IPS-18a (cell line): ENCODE results near the gene G2E3.

Source experiments
- H3K27ac ChIP-seq: one replicate; pipeline ENCODE4 v1.5.1; 2013; ENCODE audit warnings: low read length
- H3K27me3 ChIP-seq: one replicate; pipeline ENCODE4 v1.6.1; 2013; ENCODE audit warnings: mild to moderate bottlenecking, low read length; ENCODE audit not compliant: control insufficient read depth, insufficient read depth
- H3K36me3 ChIP-seq: one replicate; pipeline ENCODE4 v1.6.1; 2013; ENCODE audit warnings: low read depth, low read length; ENCODE audit not compliant: control insufficient read depth
- H3K4me1 ChIP-seq: one replicate; pipeline ENCODE4 v1.6.1; 2013; ENCODE audit warnings: low read depth, low read length; ENCODE audit not compliant: control insufficient read depth
- H3K4me3 ChIP-seq: one replicate; pipeline ENCODE4 v1.5.1; 2013; ENCODE audit warnings: low read length
- H3K9ac ChIP-seq: one replicate; pipeline ENCODE4 v1.6.1; 2013; ENCODE audit warnings: mild to moderate bottlenecking, low read length, moderate library complexity
- H3K9me3 ChIP-seq: one replicate; pipeline ENCODE4 v1.6.1; 2013; ENCODE audit warnings: low read depth, low read length; ENCODE audit not compliant: control insufficient read depth

Gene G2E3, protein sequence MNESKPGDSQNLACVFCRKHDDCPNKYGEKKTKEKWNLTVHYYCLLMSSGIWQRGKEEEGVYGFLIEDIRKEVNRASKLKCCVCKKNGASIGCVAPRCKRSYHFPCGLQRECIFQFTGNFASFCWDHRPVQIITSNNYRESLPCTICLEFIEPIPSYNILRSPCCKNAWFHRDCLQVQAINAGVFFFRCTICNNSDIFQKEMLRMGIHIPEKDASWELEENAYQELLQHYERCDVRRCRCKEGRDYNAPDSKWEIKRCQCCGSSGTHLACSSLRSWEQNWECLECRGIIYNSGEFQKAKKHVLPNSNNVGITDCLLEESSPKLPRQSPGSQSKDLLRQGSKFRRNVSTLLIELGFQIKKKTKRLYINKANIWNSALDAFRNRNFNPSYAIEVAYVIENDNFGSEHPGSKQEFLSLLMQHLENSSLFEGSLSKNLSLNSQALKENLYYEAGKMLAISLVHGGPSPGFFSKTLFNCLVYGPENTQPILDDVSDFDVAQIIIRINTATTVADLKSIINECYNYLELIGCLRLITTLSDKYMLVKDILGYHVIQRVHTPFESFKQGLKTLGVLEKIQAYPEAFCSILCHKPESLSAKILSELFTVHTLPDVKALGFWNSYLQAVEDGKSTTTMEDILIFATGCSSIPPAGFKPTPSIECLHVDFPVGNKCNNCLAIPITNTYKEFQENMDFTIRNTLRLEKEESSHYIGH

DNA sequence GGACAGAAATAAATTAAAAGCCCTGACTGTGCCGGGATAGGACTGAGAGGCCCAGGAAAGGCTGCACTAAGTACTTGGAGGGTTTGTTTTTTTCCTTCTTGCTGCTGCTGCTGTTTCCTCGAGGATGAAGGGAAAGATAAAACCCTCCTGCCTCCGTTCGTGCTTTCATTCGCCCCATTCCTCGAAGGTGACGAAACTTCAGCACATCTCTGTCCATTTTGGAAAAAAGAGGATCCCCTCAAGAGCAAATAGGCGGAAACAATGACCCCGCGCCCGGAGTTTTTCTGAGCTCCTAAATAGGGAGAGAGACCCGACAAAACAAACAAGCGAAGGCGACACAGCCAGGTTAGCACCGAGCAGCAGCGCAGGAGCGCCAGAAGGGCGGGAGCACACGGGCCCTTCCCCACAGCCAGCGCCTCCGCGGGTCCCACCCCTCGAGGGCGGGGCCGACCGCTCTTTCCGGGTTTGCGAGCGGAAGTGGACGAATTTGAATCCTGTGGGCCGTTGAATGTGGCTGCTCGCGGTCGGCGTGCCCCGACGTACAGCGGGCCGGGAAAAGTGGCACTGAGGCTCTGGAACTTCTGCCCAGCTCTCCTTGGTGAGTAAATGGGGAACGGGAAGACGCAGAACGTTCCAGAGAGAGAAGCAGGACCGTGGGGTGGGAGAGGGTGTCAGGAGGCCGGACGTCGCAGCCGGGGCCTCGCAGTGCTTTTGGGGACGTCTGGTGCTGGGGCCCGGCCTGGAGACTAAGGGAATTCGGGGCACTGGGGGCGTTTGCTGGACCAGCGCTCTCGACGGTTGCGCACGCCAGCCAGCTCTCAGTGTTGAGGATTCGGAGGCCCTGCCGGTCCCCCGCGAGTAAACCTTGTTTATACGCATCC, at the start of gene G2E3:
G2E3 (plus strand) TSS at position 484 of the 881 bp plus-strand sequence. CDS start 21,922 bp downstream, outside the sequence.
- H3K9me3 ChIP-seq = no peaks in the 10 kb centered on the region
- H3K4me3 ChIP-seq = peak within 1 kb of the TSS; percentile 95
- H3K36me3 ChIP-seq = no peaks in the 10 kb centered on the region
- H3K9ac ChIP-seq = peak within 1 kb of the TSS; percentile 93
- H3K27ac ChIP-seq = peak within 1 kb of the TSS; percentile 63
- H3K4me1 ChIP-seq = peaks cover 5% of the 10 kb centered on the region
- no peaks in the 10 kb centered on the region for H3K27me3 ChIP-seq

DNA sequence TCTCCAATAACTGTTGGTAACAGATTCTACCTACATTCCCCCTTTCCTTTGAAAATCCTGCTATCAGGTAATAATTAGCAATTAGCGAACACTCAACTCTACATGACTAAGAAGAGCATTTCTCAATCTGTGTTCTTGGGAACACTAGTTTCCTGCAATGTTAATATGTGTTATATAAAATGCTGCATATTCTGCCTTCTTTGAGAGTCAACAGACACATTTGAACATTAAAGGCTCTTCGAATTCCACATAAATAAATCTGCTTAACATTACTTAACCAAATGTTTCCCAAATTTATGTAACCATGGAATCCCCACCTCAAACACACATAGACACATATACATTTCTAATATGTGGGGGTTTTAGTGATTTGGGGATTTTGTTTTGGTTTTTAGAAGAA, 41.2 kb upstream of the G2E3 start:
- no peaks in the 10 kb centered on the region for H3K36me3 ChIP-seq
- no peaks in the 10 kb centered on the region for H3K27me3 ChIP-seq
- H3K4me1 ChIP-seq = no peaks in the 10 kb centered on the region
- no peak overlapping the region for H3K4me3 ChIP-seq
- H3K27ac ChIP-seq = no peak overlapping the region
- H3K9me3 ChIP-seq = no peaks in the 10 kb centered on the region
- no peak overlapping the region for H3K9ac ChIP-seq

- H3K4me3 ChIP-seq = no peak overlapping the region
- H3K9ac ChIP-seq = no peak overlapping the region
These were observed 39.9 kb upstream of the G2E3 start for GRCh38 chr14:30518867-30519560.

DNA sequence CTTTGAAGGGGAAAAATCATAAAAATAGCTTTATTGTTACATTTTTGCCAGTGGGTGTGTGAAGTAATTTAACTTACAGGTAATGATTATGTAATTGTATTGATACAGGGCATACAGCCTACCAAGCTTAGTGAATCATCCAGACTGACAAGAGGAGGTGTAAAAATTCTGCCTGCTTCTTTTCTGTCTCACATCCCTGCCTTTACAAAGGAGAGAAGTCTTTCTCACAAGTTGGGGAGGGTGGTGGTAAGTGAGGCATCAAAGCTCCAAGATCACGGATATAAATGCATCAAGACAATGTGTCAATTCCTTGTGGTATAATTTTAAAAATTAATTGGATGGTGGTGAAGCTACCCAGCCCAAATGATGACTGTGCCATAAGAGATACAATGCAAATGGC, 39.0 kb upstream of the G2E3 start:
- H3K4me3 ChIP-seq = no peak overlapping the region
- H3K36me3 ChIP-seq = no peaks in the 10 kb centered on the region
- H3K9me3 ChIP-seq = no peaks in the 10 kb centered on the region
- H3K27me3 ChIP-seq = no peaks in the 10 kb centered on the region
- H3K27ac ChIP-seq = no peak overlapping the region
- H3K9ac ChIP-seq = no peak overlapping the region
- H3K4me1 ChIP-seq = no peaks in the 10 kb centered on the region

More at GRCh38 chr14:30518867-30519560, 39.9 kb upstream of the G2E3 start:
- no peaks in the 10 kb centered on the region for H3K27me3 ChIP-seq
- H3K4me1 ChIP-seq = no peaks in the 10 kb centered on the region
- no peaks in the 10 kb centered on the region for H3K9me3 ChIP-seq
- H3K36me3 ChIP-seq = no peaks in the 10 kb centered on the region
- no peak overlapping the region for H3K27ac ChIP-seq

DNA sequence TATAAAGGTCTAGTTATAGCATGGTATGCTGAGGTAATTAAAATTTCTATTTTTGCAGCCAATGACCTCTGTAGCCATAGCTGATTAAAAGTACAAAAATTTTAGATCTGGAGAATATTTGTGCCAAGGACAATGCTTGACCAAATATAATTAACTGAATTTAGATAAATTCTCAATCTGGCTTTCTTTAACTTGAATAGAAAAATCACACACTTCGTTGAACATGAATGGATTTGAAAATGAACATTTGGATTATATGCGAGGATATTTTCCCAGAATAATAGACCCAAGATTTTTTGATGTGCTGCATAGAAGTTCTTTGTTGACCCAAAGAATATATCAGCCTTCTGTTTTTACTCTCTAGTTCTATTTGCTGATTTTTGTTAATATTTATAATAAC, 38.4 kb upstream of the G2E3 start:
- H3K4me1 ChIP-seq = no peaks in the 10 kb centered on the region
- H3K9me3 ChIP-seq = no peaks in the 10 kb centered on the region
- H3K36me3 ChIP-seq = no peaks in the 10 kb centered on the region
- H3K27ac ChIP-seq = no peak overlapping the region
- no peaks in the 10 kb centered on the region for H3K27me3 ChIP-seq
- H3K9ac ChIP-seq = no peak overlapping the region
- no peak overlapping the region for H3K4me3 ChIP-seq

GRCh38 chr14:30521899-30522736, 36.8 kb upstream of the G2E3 start:
- Histone ChIP-seq H3K9me3 (no peaks in the 10 kb centered on the region), H3K4me3 (no peak overlapping the region), H3K36me3 (no peaks in the 10 kb centered on the region), H3K9ac (no peak overlapping the region), H3K27me3 (no peaks in the 10 kb centered on the region), H3K27ac (no peak overlapping the region), H3K4me1 (no peaks in the 10 kb centered on the region)

DNA sequence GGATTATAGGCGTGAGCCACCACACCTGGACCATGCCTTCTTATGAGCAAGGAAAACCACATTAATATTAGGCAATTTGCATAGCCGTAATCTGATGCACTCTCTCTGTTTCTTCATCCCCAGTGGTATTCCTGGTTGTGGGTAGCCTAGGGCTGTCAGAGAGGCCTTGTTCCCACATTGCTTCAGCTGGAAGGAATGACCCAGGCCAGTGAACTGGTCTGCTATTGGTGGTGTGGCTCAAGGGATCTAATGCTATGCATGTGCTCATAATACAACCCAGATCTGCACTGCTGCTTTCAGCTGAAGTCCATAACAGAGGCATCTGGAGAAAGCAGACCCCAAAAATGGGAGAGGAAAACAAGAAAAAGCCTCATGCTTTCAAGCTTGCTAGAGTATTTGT, 33.1 kb upstream of the G2E3 start:
- H3K9ac ChIP-seq = no peak overlapping the region
- no peaks in the 10 kb centered on the region for H3K36me3 ChIP-seq
- H3K4me1 ChIP-seq = peaks cover 8% of the 10 kb centered on the region
- no peaks in the 10 kb centered on the region for H3K27me3 ChIP-seq
- H3K4me3 ChIP-seq = no peak overlapping the region
- H3K9me3 ChIP-seq = no peaks in the 10 kb centered on the region
- no peak overlapping the region for H3K27ac ChIP-seq

GRCh38 chr14:30527196-30527595, 31.8 kb upstream of the G2E3 start:
- Histone ChIP-seq H3K36me3 (no peaks in the 10 kb centered on the region), H3K9ac (no peak overlapping the region), H3K4me3 (no peak overlapping the region), H3K27ac (no peak overlapping the region), H3K4me1 (peaks cover 8% of the 10 kb centered on the region), H3K9me3 (no peaks in the 10 kb centered on the region), H3K27me3 (no peaks in the 10 kb centered on the region)

GRCh38 chr14:30528119-30528518, 30.8 kb upstream of the G2E3 start:
- H3K4me3 ChIP-seq = no peak overlapping the region
- H3K27ac ChIP-seq = no peak overlapping the region
- no peaks in the 10 kb centered on the region for H3K9me3 ChIP-seq
- H3K4me1 ChIP-seq = peaks cover 8% of the 10 kb centered on the region
- no peaks in the 10 kb centered on the region for H3K27me3 ChIP-seq
- H3K36me3 ChIP-seq = no peaks in the 10 kb centered on the region
- no peak overlapping the region for H3K9ac ChIP-seq

- Histone ChIP-seq H3K9ac (no peak overlapping the region), H3K27me3 (no peaks in the 10 kb centered on the region)
These were observed 29.9 kb upstream of the G2E3 start for GRCh38 chr14:30528778-30529642.

More at GRCh38 chr14:30528778-30529642, 29.9 kb upstream of the G2E3 start:
- no peaks in the 10 kb centered on the region for H3K9me3 ChIP-seq
- no peak overlapping the region for H3K27ac ChIP-seq
- H3K4me1 ChIP-seq = peaks cover 8% of the 10 kb centered on the region
- H3K36me3 ChIP-seq = no peaks in the 10 kb centered on the region
- no peak overlapping the region for H3K4me3 ChIP-seq
